EL (cell line): Measurements from ENCODE around the gene PRR23C.

ENCODE experiments used
- DNase-seq: peaks from one replicate; pipeline ENCODE4 v3.0.0-alpha.2; 2016

The PRR23C gene

DNA sequence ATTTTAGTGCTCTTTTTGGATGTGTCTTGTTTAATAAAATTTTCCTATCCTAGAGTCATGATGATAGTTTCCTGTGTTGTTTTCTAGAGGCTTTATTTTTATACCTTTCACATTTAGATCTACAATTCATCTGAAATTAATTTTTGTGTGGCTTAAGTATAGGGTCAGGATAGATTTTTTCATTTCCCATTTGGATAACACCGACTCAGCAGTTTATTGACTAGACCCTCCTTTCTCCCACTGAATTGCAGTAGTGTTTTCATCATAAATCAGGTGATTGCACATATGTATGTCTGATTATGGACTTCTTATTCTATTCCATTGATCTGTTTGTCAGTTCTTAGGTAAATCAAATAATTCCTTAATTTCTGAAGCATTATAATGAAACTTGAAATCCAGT is 49.0 kb downstream of the PRR23C start:
- DNase-seq, result no peak
